HepG2 (cell line): ENCODE data around the gene CSRP3. TPM values are rescaled to one million over a fixed set of nuclear protein-coding genes. Genes with fewer than 3 reads are reported as not detected.

Source experiments
- ATAC-seq: fragments of 200-7000 bp; cut with Tn5 transposase; 3 replicates; pipeline ENCODE4 v1.9.1; 2020; ENCODE audit warnings: mild to moderate bottlenecking, moderate library complexity
- BruUV-seq: library from RNA; stranded (reverse); fragments of 400-500 nt; replicated peaks from 2 replicates; lab custom pipeline; 2021; lab: Mats Ljungman, UMichigan
- CTCF ChIA-PET: fragments of 300-600 bp; formaldehyde crosslinking; extraction: SDS; loops from one replicate; lab custom pipeline; 2021; ENCODE audit warnings: low total read pairs, inconsistent platforms, low intra/inter-chr PET ratio; lab: Yijun Ruan, JAX
- POLR2A ChIA-PET: fragments of 350-600 bp; sonication (Branson Sonifier 250); formaldehyde crosslinking; loops from one replicate; lab custom pipeline; 2020; ENCODE audit warnings: antibody characterized with exemption, inconsistent platforms; lab: Yijun Ruan, JAX
- DNase-seq: peaks from one replicate; pipeline ENCODE4 v3.0.0-alpha.2; 2015; ENCODE audit warnings: low spot score
- FAIRE-seq: peaks from 3 replicates; lab custom pipeline; 2011; peaks lifted over from hg19 to GRCh38; lab: Jason Lieb, UNC
- H2AFZ ChIP-seq: one replicate; pipeline ENCODE4 v1.6.1; 2011; ENCODE audit warnings: low read length, inconsistent platforms
- H3K27ac ChIP-seq: fragments of 300-600 bp; 3 replicates; pipeline ENCODE4 v1.8.0; 2011; ENCODE audit warnings: mixed run types, mild to moderate bottlenecking, mixed read lengths, low read length, inconsistent platforms; ENCODE audit not compliant: insufficient read depth; ENCODE audit errors: extremely low read length
- H3K27me3 ChIP-seq, 2 experiments: fragments of 200-600 bp in 1 of 2; 2 replicates in 1 of 2; 3 replicates in 1 of 2; pipeline versions ENCODE4 v1.6.0 to v1.8.0; 2011; ENCODE audit warnings: low read length in 2 of 2, mild to moderate bottlenecking in 2 of 2, moderate library complexity in 2 of 2, inconsistent platforms in 1 of 2; ENCODE audit not compliant: insufficient read depth in 2 of 2, control insufficient read depth in 1 of 2
- H3K36me3 ChIP-seq, 2 experiments: fragments of 200-600 bp in 1 of 2; replicated peaks in 1 of 2; 2 replicates in 1 of 2; 3 replicates in 1 of 2; pipeline versions ENCODE4 v1.5.1 to v1.8.0; 2011; ENCODE audit warnings: low read length in 2 of 2, inconsistent platforms in 1 of 2; ENCODE audit not compliant: insufficient read depth in 2 of 2, control insufficient read depth in 1 of 2
- H3K4me1 ChIP-seq: 2 replicates; pipeline ENCODE4 v1.5.1; 2012; ENCODE audit warnings: low read length, inconsistent platforms; ENCODE audit not compliant: insufficient read depth
- H3K4me2 ChIP-seq: 2 replicates; pipeline ENCODE4 v1.6.0; 2011; ENCODE audit warnings: low read depth, low read length, inconsistent platforms
- H3K4me3 ChIP-seq, 3 experiments: fragments of 200-600 bp in 1 of 3; sonication (generic), shearing (Covaris generic) in 1 of 3; replicated peaks in 1 of 3; 2 replicates each; pipeline ENCODE4 v1.5.1; 2011 to 2016; ENCODE audit warnings: low read length in 3 of 3, inconsistent platforms in 2 of 3, low read depth in 2 of 3, mild to moderate bottlenecking in 2 of 3, control low read depth in 1 of 3, mixed read lengths in 1 of 3; ENCODE audit not compliant: insufficient read depth in 1 of 3
- H3K79me2 ChIP-seq: one replicate; pipeline ENCODE4 v1.6.1; 2011; ENCODE audit warnings: low read length, inconsistent platforms; ENCODE audit not compliant: insufficient read depth
- H3K9ac ChIP-seq: 2 replicates; pipeline ENCODE4 v1.6.0; 2011; ENCODE audit warnings: mild to moderate bottlenecking, low read depth, low read length, inconsistent platforms; ENCODE audit not compliant: insufficient read depth
- H3K9me3 ChIP-seq: 2 replicates; pipeline ENCODE4 v1.5.1; 2012; ENCODE audit warnings: mild to moderate bottlenecking, low read length
- H4K20me1 ChIP-seq: 2 replicates; pipeline ENCODE4 v1.6.0; 2011; ENCODE audit warnings: inconsistent platforms, mild to moderate bottlenecking, low read length, moderate library complexity; ENCODE audit not compliant: insufficient read depth
- AHR ChIP-seq: IDR thresholded peaks from 2 replicates; pipeline ENCODE4 v1.6.1; 2018; ENCODE audit warnings: missing genetic modification reagents, missing compliant biosample characterization
- CHCHD3 ChIP-seq: sonication (generic); formaldehyde crosslinking; IDR thresholded peaks from 2 replicates; pipeline ENCODE4 v1.8.0; 2022; ENCODE audit warnings: mild to moderate bottlenecking, missing genetic modification reagents, moderate library complexity
- MAFK ChIP-seq, 2 experiments: IDR thresholded peaks in 1 of 2; conservative IDR thresholded peaks in 1 of 2; 2 replicates each; pipeline ENCODE4 v1.6.1; 2011; ENCODE audit warnings: improper control_type of control experiment in 2 of 2, low read length in 2 of 2
- SOX13 ChIP-seq, 3 experiments: fragments of 450-650 bp in 1 of 3; sonication (generic) in 1 of 3; formaldehyde crosslinking in 1 of 3; IDR thresholded peaks in 2 of 3; conservative IDR thresholded peaks in 1 of 3; 2 replicates each; pipeline versions ENCODE4 v1.5.0 to v1.6.1; 2016 to 2020; ENCODE audit warnings: antibody characterized with exemption in 1 of 3, mild to moderate bottlenecking in 1 of 3, missing compliant biosample characterization in 1 of 3, missing genetic modification reagents in 1 of 3, moderate library complexity in 1 of 3
- SOX6 ChIP-seq, 2 experiments: fragments of 450-650 bp in 1 of 2; sonication (generic) in 1 of 2; formaldehyde crosslinking in 1 of 2; IDR thresholded peaks; 2 replicates each; pipeline versions ENCODE4 v1.4.0 to v1.6.1; 2017 to 2020; ENCODE audit warnings: antibody characterized with exemption in 1 of 2, mild to moderate bottlenecking in 1 of 2, missing genetic modification reagents in 1 of 2
- SSRP1 ChIP-seq: IDR thresholded peaks from 2 replicates; pipeline ENCODE4 v1.6.1; 2016; ENCODE audit warnings: control low read depth
- ZBTB3 ChIP-seq: sonication (generic); formaldehyde crosslinking; IDR thresholded peaks from 2 replicates; pipeline ENCODE4 v1.4.0; 2020; ENCODE audit warnings: low read depth, mild to moderate bottlenecking, moderate library complexity, missing genetic modification reagents, borderline replicate concordance
- ZEB1 ChIP-seq: IDR thresholded peaks from 2 replicates; pipeline ENCODE4 v1.6.1; 2012; ENCODE audit warnings: mild to moderate bottlenecking, low read depth, inconsistent platforms; ENCODE audit not compliant: insufficient replicate concordance
- ZMAT3 ChIP-seq: sonication (generic); formaldehyde crosslinking; conservative IDR thresholded peaks from 2 replicates; pipeline ENCODE4 v1.7.0; 2021; ENCODE audit warnings: missing genetic modification reagents
- ZNF747 ChIP-seq: sonication (generic); formaldehyde crosslinking; IDR thresholded peaks from 2 replicates; pipeline ENCODE4 v1.8.1; 2023; ENCODE audit warnings: missing genetic modification reagents, mild to moderate bottlenecking, borderline replicate concordance
- ZNF749 ChIP-seq: sonication (generic); formaldehyde crosslinking; IDR thresholded peaks from 2 replicates; pipeline ENCODE4 v1.8.0; 2022; ENCODE audit warnings: mild to moderate bottlenecking, missing genetic modification reagents, moderate library complexity, borderline replicate concordance
- ZSCAN25 ChIP-seq: sonication (generic); formaldehyde crosslinking; IDR thresholded peaks from 2 replicates; pipeline ENCODE4 v1.8.0; 2022; ENCODE audit warnings: mild to moderate bottlenecking, missing genetic modification reagents
- WGBS: methylation state at CpG from one replicate; pipeline ENCODE4 v1.1.6; 2017; ENCODE audit warnings: low lambda C conversion rate; 5-methylcytosine and 5-hydroxymethylcytosine counted together
- in situ Hi-C: cut with HindIII; loops from 2 replicates; pipeline ENCODE4 v1.10.0; 2017; ENCODE audit warnings: low pct_unique_long_range_greater_than_20kb; ENCODE audit not compliant: extremely low pct_ligation_motif_present
- intact Hi-C: fragments of 100-400 bp; cut with micrococcal nuclease; formaldehyde crosslinking; loops from one replicate; pipeline ENCODE4 v1.10.0; 2022; ENCODE audit not compliant: unreplicated experiment
- polyA plus RNA-seq, 8 experiments: library from polyadenylated mRNA; depleted of rRNA in 3 of 8; stranded (reverse) in 7 of 8; unstranded in 1 of 8; fragments of >200 nt; fragmentation: Illumina TruSeq in 4 of 8; extraction: Trizol in 4 of 8; gene quantifications; 2 replicates each; pipeline versions ENCODE4 v1.2.1 to v1.2.3, GENCODE V29; 2011 to 2016; ENCODE audit warnings: low read depth in 4 of 8, missing spikeins in 1 of 8, mixed read lengths in 1 of 8; ENCODE audit not compliant: insufficient read depth in 1 of 8
- total RNA-seq, 5 experiments: library from RNA; depleted of rRNA; stranded (reverse); fragments of >200 nt; fragmentation: Illumina TruSeq; extraction: Trizol; gene quantifications; 2 replicates each; pipeline ENCODE4 v1.2.3, GENCODE V29; 2016; ENCODE audit warnings: low read depth in 1 of 5

CSRP3 gene
- total and polyA plus RNA-seq, 2 of the 13 experiments (the other 11 are each of a cell fraction or from before 2014, with no cell fraction given): not detected

DNA sequence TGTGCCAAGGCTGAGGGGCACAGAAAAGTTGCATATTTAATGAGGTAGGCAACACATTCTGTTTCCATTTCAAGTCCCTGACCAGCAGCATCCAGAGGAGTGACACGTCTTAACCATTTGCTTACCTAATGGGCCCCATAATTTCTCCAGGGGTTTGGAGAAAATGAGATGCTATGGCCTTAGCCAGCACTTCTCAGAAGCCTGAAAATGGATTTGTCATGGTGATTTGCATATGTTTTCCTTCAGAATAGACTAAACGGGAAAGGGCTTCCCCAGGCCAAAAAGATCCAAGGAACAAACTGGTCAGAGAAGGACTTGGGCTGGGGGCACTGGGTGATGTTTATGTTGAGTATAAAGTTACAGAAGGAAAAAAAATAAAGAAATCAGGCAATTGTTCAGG, 16.7 kb downstream of the CSRP3 start:
- Histone ChIP-seq H3K4me3 (no peak overlapping the region), H3K27ac (no peak overlapping the region), H3K27me3 (peaks cover 0 to 2% of the 10 kb centered on the region in 2 experiments; a peak in 1 of 5 replicates), H3K79me2 (no peaks in the 10 kb centered on the region), H2AFZ (no peak overlapping the region), H3K9ac (no peak overlapping the region), H3K4me2 (no peak overlapping the region), H3K4me1 (0 out of 2 replicates have a peak, but pooled peaks cover 10% of the 10 kb centered on the region), H4K20me1 (no peaks in the 10 kb centered on the region), H3K36me3 (no peaks in the 10 kb centered on the region), H3K9me3 (no peaks in the 10 kb centered on the region)
- POLR2A ChIA-PET: no interaction called here
- FAIRE-seq (no peak), ATAC-seq (no peak), DNase-seq (no peak)
- no TSS peak for BruUV-seq
- CTCF ChIA-PET: no interaction called here
- WGBS: 0% methylated on average over 2 of the region's 2 CpGs
- in situ Hi-C loops (no loop called here), intact Hi-C loops (no loop called here)
- TF ChIP-seq ZNF749 (CRISPR knock-in tag) (no peak), ZBTB3 (CRISPR knock-in tag) (no peak), ZEB1 (no peak), ZSCAN25 (CRISPR knock-in tag) (no peak), MAFK (conservative IDR thresholded peaks at IDR 0.05 in 1 of 2, IDR thresholded peaks at IDR 0.05 in 1 of 2; ENCODE audit: low read length in 2 of 2) (no peak), ZMAT3 (CRISPR knock-in tag) (no peak), SOX6 (IDR thresholded peaks at IDR 0.05) (no peak), SOX6 (CRISPR knock-in tag; IDR thresholded peaks at IDR 0.05) (no peak), CHCHD3 (CRISPR knock-in tag) (no peak), AHR (no peak), SSRP1 (CRISPR knock-in tag) (no peak), ZNF747 (no peak), SOX13 (IDR thresholded peaks at IDR 0.05) (no peak), SOX13 (CRISPR knock-in tag; conservative IDR thresholded peaks at IDR 0.05 in 1 of 2, IDR thresholded peaks at IDR 0.05 in 1 of 2) (no peak)
